GM12892 (cell line): ENCODE measurements around the gene UCK1.

ENCODE experiments used
- DNase-seq: peaks from one replicate; pipeline ENCODE4 v3.0.0; 2011; ENCODE audit not compliant: insufficient read length
- FAIRE-seq: peaks from 2 replicates; lab custom pipeline; 2011; peaks lifted over from hg19 to GRCh38; lab: Jason Lieb, UNC
- POLR2A ChIP-seq: IDR thresholded peaks from 2 replicates; pipeline ENCODE4 v1.6.1; 2011; ENCODE audit warnings: low read depth, low read length, control low read depth
- POLR2AphosphoS5 ChIP-seq: IDR thresholded peaks from 2 replicates; pipeline ENCODE4 v1.6.1; 2011; ENCODE audit warnings: low read depth, low read length, control low read depth
- TAF1 ChIP-seq: IDR thresholded peaks from 2 replicates; pipeline ENCODE4 v1.6.1; 2011; ENCODE audit warnings: low read depth, mild to moderate bottlenecking, control low read depth, low read length, borderline replicate concordance

The UCK1 gene

GRCh38 chr9:131477816-131478419 is 53.1 kb downstream of the UCK1 start:
- DNase-seq = no peak
- TF ChIP-seq POLR2AphosphoS5 (no peak), TAF1 (no peak), POLR2A (no peak)
- FAIRE-seq = no peak

DNA sequence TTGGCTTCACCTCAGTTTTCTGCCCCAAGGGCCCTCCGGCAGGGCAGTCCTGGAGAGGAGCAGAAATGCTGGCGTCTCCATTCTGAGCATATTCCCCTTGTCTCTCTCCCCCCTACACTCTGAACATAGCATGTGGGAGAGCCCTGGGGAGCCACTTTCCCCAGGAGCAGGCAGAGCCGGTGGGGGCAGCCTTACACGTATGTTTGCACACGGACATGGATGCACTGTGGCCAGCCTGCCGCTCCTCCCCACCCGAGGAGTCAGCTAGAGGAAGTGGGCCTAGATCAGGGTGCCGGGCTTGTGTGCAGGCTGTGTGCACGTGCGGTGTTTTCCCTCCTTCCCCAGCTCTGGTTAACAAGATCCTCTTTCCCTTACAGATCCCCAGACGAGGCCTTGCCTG is 53.7 kb downstream of the UCK1 start:
- TF ChIP-seq POLR2AphosphoS5 (no peak), POLR2A (no peak), TAF1 (no peak)
- DNase-seq = no peak
- no peak for FAIRE-seq

DNA sequence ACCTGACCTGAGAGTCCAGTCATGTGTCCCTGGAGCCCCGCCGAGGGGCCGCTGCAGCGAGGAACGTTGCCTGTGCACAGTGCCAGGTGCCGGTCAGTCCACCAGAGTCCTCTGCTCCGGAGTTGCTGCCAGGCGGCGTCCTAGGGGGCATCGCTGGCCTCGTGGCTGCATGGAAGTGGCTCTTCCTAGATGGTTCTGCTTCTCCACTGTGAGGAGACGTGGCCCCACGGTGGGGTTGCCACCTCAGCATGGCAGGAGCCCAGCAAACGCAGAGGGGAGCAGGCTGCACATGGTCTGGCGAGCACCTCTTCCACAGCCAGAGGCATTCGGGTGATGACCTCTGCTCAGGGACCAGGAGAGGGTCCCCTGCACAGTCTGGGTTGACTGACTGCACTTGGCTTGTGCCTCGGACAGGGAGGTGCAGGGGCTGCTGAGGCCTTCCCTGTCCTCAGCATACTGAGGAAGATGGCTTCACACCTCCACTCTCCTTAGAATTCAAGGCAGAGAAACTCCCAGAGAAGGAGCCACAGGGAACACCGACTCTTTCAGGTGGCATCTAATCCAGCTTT is 54.2 kb downstream of the UCK1 start:
- DNase-seq (no peak), FAIRE-seq (no peak)
- TF ChIP-seq POLR2A (no peak), POLR2AphosphoS5 (no peak), TAF1 (no peak)

GRCh38 chr9:131475956-131476776 is 54.9 kb downstream of the UCK1 start:
- no peak for TF ChIP-seq TAF1
- TF ChIP-seq POLR2AphosphoS5 = no peak
- no peak for TF ChIP-seq POLR2A
- FAIRE-seq = no peak
- no peak for DNase-seq

DNA sequence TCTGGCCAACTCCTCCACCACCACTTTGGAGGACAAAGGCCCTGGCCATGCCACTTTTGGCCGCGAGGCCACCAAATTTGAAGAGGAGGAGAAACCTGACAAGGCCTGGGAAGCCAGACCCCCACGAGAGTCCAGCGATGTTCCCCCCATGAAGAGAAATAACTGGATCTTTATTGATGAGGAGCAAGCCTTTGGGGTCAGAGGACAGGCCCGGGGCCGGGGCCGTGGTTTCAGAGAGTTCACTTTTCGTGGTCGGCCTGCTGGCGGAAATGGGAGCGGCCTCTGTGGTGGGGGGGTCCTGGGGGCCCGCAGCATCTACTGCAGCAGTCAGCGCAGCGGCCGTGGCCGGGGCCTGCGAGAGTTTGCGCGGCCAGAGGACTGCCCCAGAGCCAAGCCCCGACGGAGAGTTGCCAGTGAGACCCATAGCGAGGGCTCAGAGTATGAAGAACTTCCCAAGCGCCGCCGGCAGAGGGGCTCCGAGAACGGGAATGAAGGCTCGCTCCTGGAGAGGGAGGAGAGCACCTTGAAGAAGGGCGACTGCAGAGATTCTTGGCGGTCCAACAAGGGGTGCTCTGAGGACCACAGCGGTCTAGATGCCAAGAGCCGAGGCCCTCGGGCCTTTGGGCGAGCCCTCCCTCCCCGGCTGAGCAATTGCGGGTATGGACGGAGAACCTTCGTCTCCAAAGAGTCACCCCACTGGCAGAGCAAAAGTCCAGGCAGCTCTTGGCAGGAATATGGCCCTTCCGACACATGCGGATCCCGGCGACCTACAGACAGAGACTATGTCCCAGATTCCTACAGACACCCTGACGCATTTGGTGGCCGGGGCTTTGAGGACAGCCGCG is 55.7 kb downstream of the UCK1 start:
- FAIRE-seq (no peak), DNase-seq (no peak)
- TF ChIP-seq POLR2A (no peak), POLR2AphosphoS5 (no peak), TAF1 (no peak)

DNA sequence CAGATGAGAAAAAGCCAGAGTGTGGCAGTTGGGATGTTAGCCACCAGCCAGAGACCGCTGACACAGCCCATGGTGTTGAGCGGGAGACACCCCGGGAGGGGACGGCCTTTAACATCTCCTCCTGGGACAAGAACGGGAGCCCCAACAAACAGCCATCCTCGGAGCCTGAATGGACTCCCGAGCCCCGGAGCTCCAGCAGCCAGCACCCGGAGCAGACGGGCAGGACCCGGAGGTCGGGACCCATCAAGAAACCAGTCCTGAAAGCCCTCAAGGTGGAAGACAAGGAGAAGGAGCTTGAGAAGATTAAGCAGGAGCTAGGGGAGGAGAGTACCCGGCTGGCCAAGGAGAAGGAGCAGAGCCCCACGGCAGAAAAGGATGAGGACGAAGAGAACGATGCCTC is 56.4 kb downstream of the UCK1 start:
- no peak for FAIRE-seq
- TF ChIP-seq POLR2A (no peak), POLR2AphosphoS5 (no peak), TAF1 (no peak)
- no peak for DNase-seq

DNA sequence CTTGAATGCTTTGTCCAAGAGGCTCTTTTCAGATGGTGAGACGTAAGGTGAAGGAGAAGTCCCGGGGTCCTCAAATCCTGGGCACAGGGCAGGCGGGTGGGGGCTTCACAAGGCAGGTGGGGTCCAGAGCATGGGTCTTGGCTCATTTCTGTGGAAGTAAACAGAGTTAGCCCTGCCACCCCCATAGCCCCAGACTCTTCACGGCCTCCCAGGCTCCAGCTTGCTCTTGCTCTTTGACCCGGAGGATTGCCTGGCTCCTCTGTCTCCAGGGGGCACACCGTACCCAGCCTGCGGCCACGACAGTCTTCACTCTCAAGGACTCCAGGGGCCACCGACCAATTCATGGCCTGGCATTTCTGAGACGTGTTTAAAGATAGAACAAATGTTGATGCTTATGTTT is 57.2 kb downstream of the UCK1 start:
- TF ChIP-seq POLR2A (no peak), TAF1 (no peak), POLR2AphosphoS5 (no peak)
- no peak for DNase-seq
- FAIRE-seq = no peak
